ENCODE results near the gene ROBO2. TPM values are rescaled to one million over a fixed set of nuclear protein-coding genes. Genes with fewer than 3 reads are reported as not detected.

The ROBO2 gene
- total RNA-seq, 4 donors from 2014 or later: under 0.01 to 2.9 (median 1.0) TPM

GRCh38 chr3:77491961-77492360 lies 452.1 kb downstream of the ROBO2 start:
- Histone ChIP-seq H3K4me3 (no peak overlapping the region), H3K36me3 (no peaks in the 10 kb centered on the region), H3K9me3 (no peaks in the 10 kb centered on the region), H3K4me1 (peaks cover 0 to 17% (median 0%) of the 10 kb centered on the region in 3 donors), H3K27ac (no peak overlapping the region), H3K27me3 (peaks cover 10% of the 10 kb centered on the region)
- WGBS, 2 donors (ENCODE audit: low coverage in 1 of 2): 62 to 75% methylated on average over 1 of the region's 1 CpG
- ATAC-seq: no peak
- TF ChIP-seq, protein P1, sequence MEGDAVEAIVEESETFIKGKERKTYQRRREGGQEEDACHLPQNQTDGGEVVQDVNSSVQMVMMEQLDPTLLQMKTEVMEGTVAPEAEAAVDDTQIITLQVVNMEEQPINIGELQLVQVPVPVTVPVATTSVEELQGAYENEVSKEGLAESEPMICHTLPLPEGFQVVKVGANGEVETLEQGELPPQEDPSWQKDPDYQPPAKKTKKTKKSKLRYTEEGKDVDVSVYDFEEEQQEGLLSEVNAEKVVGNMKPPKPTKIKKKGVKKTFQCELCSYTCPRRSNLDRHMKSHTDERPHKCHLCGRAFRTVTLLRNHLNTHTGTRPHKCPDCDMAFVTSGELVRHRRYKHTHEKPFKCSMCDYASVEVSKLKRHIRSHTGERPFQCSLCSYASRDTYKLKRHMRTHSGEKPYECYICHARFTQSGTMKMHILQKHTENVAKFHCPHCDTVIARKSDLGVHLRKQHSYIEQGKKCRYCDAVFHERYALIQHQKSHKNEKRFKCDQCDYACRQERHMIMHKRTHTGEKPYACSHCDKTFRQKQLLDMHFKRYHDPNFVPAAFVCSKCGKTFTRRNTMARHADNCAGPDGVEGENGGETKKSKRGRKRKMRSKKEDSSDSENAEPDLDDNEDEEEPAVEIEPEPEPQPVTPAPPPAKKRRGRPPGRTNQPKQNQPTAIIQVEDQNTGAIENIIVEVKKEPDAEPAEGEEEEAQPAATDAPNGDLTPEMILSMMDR (IDR thresholded peaks at IDR 0.05): no peak
- TF ChIP-seq POLR2A (IDR thresholded peaks at IDR 0.05) (no peak), EP300 (IDR thresholded peaks at IDR 0.05) (no peak), POLR2AphosphoS5 (IDR thresholded peaks at IDR 0.05) (no peak)

DNA sequence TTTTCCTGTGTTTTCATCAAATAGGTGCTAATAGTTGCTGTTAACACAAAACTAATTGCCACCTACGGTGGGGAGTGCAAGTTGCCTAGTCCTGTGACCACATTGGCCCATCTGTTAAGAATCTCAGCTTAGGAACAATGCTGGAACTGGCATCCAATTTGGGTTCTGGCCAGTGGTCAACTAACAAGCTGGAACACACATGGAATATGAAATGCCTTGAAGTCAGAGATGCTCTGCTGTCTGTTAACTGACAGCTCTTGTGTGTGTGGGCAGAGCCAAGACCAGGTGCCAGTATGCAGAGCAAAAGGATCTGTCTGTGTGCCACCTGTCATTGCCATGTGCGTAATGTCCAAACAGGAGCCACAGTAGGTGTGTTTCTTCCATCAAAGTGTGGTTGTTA lies 460.8 kb downstream of the ROBO2 start:
- no peak overlapping the region for H3K27ac ChIP-seq
- TF ChIP-seq POLR2AphosphoS5 (IDR thresholded peaks at IDR 0.05): no peak
- TF ChIP-seq EP300 (IDR thresholded peaks at IDR 0.05): no peak
- TF ChIP-seq, protein P1 (IDR thresholded peaks at IDR 0.05): no peak
- no peak for TF ChIP-seq POLR2A (IDR thresholded peaks at IDR 0.05)
- H3K36me3 ChIP-seq: no peaks in the 10 kb centered on the region
- ATAC-seq: no peak
- H3K4me1 ChIP-seq: peaks cover 0 to 12% (median 0%) of the 10 kb centered on the region in 3 donors
- H3K4me3 ChIP-seq: no peak overlapping the region
- 43 to 60% methylated on average over 1 to 2 of the region's 2 CpGs for WGBS, 2 donors (ENCODE audit: low coverage in 1 of 2)
- no peaks in the 10 kb centered on the region for H3K27me3 ChIP-seq
- H3K9me3 ChIP-seq: no peaks in the 10 kb centered on the region

DNA sequence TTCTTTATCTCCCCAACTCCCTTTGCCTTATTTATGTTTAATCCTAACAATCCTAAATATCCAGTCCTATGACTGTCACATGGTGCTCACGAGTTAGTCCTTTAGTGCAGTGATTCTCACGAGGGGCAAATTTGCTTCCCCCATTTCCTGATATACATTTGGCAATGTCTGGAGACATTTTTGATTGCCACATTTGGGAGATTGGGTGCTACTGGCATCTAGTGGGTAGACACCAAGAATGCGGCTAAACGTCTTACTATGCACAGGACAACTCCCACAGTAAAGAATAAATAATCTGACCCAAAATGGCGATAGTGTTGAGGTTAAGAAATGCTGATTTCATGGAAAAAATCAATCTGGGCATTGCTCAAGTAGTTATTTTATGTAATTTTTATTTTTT lies 466.5 kb downstream of the ROBO2 start:
- no peaks in the 10 kb centered on the region for H3K27me3 ChIP-seq
- no peak for ATAC-seq
- no peaks in the 10 kb centered on the region for H3K36me3 ChIP-seq
- 82 to 87% methylated on average over 5 of the region's 5 CpGs for WGBS, 2 donors (ENCODE audit: low coverage in 1 of 2)
- no peak for TF ChIP-seq POLR2AphosphoS5 (IDR thresholded peaks at IDR 0.05)
- TF ChIP-seq, protein P1 (IDR thresholded peaks at IDR 0.05): no peak
- no peak for TF ChIP-seq POLR2A (IDR thresholded peaks at IDR 0.05)
- TF ChIP-seq EP300 (IDR thresholded peaks at IDR 0.05): no peak
- H3K27ac ChIP-seq: no peak overlapping the region
- no peaks in the 10 kb centered on the region for H3K9me3 ChIP-seq
- no peaks in the 10 kb centered on the region for H3K4me1 ChIP-seq
- no peak overlapping the region for H3K4me3 ChIP-seq

DNA sequence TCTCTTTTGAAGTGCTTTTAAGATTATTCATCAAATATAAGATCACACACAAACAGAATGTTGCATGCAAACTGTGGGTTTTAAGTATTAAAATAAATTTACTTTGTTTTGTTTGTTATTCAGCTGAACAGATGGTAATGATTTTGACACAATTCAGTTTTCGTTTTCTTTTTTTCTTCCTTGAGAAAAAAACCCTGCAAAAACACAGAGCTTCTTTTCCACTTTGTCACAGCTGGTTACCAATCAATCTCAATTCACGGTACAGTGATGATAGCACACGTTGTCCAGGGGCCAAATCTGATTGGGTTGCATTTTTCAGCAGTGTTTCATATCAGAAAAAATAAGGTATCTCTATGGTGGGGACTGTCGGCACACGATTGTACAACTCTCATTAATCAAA lies 473.6 kb downstream of the ROBO2 start:
- no peak for TF ChIP-seq EP300 (IDR thresholded peaks at IDR 0.05)
- TF ChIP-seq, protein P1 (IDR thresholded peaks at IDR 0.05): no peak
- no peak for TF ChIP-seq POLR2A (IDR thresholded peaks at IDR 0.05)
- no peak for TF ChIP-seq POLR2AphosphoS5 (IDR thresholded peaks at IDR 0.05)
- ATAC-seq: no peak
- no peaks in the 10 kb centered on the region for H3K36me3 ChIP-seq
- H3K27me3 ChIP-seq: no peaks in the 10 kb centered on the region
- H3K27ac ChIP-seq: no peak overlapping the region
- H3K4me3 ChIP-seq: no peak overlapping the region
- WGBS, 2 donors (ENCODE audit: low coverage in 1 of 2): 21 to 26% methylated on average over 5 of the region's 5 CpGs
- no peaks in the 10 kb centered on the region for H3K4me1 ChIP-seq
- no peaks in the 10 kb centered on the region for H3K9me3 ChIP-seq

DNA sequence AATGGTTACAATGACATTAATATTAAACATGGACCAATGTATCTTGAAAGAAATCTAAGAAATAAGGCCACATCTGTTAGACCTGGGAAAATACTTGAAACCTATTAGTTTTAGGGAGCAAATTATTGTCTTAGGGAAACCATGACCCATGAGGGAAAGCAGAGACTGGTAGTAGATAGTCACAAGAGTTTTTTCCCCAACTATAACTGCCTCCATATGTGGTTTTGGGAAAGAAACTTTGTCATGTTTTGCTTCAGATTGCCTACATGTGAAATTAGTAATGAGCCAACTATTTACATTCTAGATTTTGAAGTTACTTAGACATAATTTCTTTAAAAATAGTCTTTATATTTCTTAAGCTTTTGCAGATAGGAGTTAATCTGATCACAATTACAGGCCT lies 474.9 kb downstream of the ROBO2 start:
- no peaks in the 10 kb centered on the region for H3K36me3 ChIP-seq
- no peaks in the 10 kb centered on the region for H3K4me1 ChIP-seq
- no peaks in the 10 kb centered on the region for H3K9me3 ChIP-seq
- no peaks in the 10 kb centered on the region for H3K27me3 ChIP-seq
- no peak overlapping the region for H3K4me3 ChIP-seq
- H3K27ac ChIP-seq: no peak overlapping the region
- TF ChIP-seq POLR2A (IDR thresholded peaks at IDR 0.05) (no peak), EP300 (IDR thresholded peaks at IDR 0.05) (no peak), POLR2AphosphoS5 (IDR thresholded peaks at IDR 0.05) (no peak)
- TF ChIP-seq, protein P1 (IDR thresholded peaks at IDR 0.05): no peak
- no peak for ATAC-seq
